HG02763 (cell line): ENCODE results near the gene CSNK1A1L.

Experiments used
- ATAC-seq: cut with Tn5 transposase; IDR thresholded peaks from one replicate; pipeline ENCODE4 v1.9.1; 2021; ENCODE audit warnings: mild to moderate bottlenecking, moderate library complexity; ENCODE audit not compliant: unreplicated experiment

CSNK1A1L gene

GRCh38 chr13:37105251-37105714 lies at the start of gene CSNK1A1L:
CSNK1A1L (minus strand) TSS chr13:37105664; CDS start chr13:37105256, 408 bp downstream.
- ATAC-seq, result no peak

- ATAC-seq, result no peak
Observed at GRCh38 chr13:37149380-37149779, 43.9 kb upstream of the CSNK1A1L start.

GRCh38 chr13:37148501-37148900 lies 43.0 kb upstream of the CSNK1A1L start:
- no peak for ATAC-seq

DNA sequence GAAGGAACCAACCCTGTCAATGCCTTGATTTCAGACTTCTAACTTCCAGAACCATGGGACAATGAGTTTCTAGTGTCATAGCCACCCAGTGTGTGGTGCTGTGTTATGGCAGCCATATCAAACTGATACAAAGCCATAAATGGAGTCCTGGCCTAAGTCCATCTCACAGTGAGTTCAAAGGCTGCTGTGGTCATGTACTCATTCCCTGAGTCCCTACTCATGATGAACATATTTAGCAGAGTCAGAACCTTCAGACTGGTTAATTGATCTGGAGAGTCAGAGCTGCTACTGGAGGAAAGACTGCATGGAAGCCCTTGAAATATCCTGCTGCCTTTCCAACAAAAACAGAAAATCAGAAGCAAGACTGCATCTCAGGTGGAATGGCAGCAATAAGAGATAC lies 39.2 kb upstream of the CSNK1A1L start:
- no peak for ATAC-seq

DNA sequence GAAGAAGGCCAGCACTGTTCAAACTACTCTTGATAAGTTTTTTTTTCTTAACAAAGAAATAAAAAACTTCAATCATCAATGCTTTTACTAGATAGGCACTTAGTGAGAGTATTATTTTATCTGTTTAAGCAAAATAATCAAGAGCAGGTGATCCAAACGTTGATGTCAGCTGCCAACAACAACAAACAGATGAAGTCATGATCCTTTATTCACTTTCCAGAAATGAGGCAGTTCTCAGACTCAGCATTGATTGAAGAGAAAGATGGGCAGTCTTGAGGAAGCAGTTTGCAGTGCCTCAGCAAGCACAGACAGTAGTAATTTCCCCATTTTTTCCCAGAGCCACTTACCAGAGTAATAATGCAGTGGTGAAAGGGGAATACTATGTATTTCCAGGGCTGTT lies 38.4 kb upstream of the CSNK1A1L start:
- ATAC-seq, result no peak

DNA sequence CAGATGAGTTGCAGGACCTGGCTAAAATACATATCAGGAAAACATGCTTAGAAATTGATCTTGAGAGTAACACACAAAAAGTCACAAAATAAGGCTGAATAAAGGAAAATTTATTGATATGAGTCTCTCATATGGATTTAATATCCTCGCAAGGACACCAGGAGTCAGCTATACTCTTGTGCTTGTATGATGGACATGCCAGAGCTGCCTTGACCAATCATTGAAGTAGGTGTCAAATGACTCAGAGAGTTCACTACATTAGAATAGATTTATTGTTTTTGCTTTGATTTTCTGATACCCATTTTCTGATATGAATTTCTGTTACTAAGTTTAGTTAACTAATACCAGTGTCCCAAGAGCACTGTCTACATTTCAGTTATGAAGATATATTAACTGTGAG lies 37.4 kb upstream of the CSNK1A1L start:
- ATAC-seq, result no peak

DNA sequence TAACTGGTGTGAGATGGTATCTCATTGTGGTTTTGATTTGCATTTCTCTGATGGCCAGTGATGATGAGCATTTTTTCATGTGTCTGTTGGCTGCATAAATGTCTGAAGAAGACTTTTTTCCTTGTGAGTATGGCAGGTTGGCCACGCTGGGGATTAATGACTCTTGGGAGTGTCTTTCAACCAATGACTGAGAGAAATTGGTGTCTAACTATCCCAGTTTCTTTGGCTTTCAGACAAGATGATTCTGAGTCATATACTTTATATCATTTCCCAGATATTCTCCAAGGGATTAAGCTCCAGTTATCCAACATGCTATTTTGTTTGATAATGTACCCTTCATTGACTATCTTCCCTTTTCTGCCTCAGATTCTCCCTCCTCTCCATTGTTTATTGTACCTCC lies 35.5 kb upstream of the CSNK1A1L start:
- ATAC-seq, result no peak

DNA sequence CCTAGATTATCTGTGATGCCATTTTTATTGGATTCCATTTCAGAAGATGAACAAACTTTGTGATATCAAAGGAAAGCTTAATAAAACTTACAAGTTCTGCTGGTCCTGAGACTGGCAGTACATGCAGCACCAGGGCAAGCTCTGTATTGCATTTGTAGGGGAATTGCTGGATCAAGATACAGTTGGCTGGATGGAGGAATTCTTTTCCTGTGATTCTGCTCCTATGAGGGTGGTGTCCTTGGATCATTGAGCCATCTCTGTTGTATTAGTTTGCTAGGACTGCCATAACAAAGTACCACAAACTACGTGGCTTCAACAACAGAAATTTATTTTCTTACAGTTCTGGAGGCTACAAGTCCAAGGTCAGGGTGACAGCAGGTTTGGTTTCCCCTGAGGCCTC lies 33.9 kb upstream of the CSNK1A1L start:
- no peak for ATAC-seq

GRCh38 chr13:37138926-37139325 lies 33.5 kb upstream of the CSNK1A1L start:
- no peak for ATAC-seq

- no peak for ATAC-seq
Observed at GRCh38 chr13:37138169-37138568, 32.7 kb upstream of the CSNK1A1L start.

DNA sequence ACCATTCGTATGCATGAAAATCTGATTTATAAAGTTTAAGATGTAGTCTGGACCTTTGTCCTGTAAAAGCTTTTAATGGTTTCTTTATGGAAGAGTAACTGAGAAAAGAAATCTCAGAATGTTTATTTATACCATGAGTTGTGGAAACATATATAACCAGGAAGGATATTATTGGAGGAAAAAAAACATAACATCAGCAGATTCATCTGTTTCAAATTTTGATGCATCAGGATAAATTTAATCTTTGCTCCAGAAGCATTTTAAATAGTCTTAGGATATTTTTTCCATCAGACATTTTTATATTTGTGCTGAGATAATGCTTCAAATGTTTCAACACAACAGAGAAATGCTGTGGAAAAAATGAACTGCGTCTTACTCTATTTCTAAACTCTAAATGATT lies 31.2 kb upstream of the CSNK1A1L start:
- ATAC-seq, result no peak

DNA sequence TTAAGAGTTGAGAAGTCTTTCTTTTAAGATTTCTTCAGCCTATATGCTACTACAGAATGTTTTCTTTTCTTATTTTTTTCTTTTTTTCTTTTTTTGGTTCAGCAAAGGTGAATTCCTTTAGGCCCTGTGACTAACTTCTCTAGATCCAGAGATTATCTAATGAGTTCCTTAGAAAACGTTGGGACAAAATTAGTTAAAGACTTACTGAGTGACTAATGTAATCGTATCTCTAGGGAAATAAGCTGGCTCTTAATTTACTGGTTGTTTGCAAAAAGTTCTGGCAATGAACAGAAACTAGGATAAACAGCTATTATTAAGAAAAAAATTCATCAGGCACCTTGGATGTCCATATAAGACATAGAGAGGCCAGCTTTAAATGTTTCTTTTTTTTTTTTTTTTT lies 30.7 kb upstream of the CSNK1A1L start:
- ATAC-seq, result no peak

DNA sequence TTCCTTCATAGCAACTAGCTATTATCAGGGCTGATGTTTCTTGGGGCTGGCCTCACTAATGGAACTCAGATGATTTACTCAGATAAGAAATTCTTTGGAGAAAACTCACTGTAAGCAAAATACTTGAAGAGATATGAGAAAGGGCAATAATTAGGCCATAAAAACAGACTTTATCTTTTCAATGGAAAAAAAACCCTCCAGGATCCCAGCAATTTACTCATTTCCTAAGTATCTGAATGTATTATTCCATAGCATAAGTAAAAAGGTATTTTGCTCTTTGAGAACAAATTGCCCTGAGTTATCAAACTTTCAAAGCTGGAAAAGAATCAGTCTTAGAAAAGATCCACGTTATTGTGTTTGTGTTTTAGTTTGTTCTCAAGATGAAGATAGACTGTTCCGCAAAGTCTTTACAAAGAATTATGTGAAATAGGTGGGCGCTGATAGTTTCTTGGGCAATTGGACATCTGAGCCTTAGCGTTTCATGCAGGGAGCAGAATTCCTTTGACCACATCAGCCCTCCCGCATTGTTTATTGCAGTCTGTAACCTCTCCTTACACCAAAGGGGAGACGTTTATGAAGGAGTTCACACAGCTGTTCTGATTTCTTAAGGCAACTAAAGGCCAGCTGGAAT lies 29.1 kb upstream of the CSNK1A1L start:
- ATAC-seq, result no peak

DNA sequence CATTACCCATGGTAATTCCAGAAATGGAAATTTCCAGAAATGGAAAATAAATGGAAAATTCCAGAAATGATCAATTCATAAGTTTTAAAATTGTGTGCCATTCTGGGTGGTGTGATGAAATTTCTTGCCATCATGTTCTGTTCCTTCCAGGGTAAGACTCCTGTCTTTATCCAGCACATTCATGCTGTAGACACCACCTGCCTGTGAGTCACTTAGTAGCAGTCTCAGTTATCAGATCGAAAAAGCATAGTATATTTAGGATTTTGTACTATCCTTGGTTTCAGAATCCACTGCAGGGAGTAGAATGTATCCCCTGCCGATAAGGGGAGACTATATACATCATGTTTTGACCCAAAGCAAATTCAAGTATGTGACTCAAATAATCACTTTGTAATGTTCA lies 26.7 kb upstream of the CSNK1A1L start:
- ATAC-seq, result no peak

- no peak for ATAC-seq
Observed at GRCh38 chr13:37131092-37131491, 25.6 kb upstream of the CSNK1A1L start.

- no peak for ATAC-seq
Observed at GRCh38 chr13:37129866-37130265, 24.4 kb upstream of the CSNK1A1L start.

DNA sequence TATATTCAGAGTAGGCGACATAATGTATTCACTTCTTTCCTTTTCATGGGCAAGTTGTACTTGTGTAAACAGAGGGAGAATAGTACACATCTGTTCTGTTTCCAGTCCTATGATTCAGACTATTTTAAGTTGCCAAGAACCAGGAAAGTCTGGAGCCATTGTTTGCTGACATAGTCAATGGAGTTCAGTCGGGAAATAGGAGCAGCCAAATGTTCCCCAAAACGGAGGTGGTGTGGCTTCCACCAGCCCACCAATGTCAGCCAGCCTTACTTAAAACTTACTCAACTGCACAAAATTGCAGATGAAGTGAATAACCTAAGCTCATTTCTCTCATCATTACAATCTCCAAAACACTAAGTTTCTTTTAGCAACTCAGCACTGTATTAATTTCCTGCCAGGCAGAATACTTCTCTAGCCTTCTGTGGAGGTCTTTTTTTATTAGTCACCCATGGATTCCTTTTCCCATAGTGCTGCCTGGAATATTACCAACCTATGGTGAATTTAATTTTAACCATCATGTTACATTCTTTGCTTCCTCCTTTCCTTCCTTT lies 22.3 kb upstream of the CSNK1A1L start:
- no peak for ATAC-seq

DNA sequence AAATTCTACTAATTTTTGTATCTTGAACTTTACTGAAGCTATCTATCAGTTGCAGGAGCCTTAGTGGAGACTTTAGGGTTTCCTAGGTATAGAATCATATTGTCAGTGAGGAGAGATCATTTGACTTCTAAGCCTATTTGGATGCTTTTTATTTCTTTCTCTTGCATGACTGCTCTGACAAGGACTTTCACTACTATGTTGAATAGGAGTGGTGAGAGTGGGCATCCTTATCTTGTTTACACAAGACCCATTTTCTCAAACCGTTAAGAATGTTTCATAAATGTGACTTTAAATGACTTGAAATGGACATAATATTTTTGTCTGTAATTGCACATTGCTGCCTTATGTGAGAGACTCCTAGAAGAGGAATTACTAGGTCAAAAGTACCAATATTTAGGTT lies 17.9 kb upstream of the CSNK1A1L start:
- ATAC-seq, result no peak

- ATAC-seq, result no peak
Observed at GRCh38 chr13:37118016-37118415, 12.6 kb upstream of the CSNK1A1L start.

- ATAC-seq, result no peak
Observed at GRCh38 chr13:37114250-37114649, 8.8 kb upstream of the CSNK1A1L start.

GRCh38 chr13:37113534-37113933 lies 8.1 kb upstream of the CSNK1A1L start:
- ATAC-seq, result no peak

DNA sequence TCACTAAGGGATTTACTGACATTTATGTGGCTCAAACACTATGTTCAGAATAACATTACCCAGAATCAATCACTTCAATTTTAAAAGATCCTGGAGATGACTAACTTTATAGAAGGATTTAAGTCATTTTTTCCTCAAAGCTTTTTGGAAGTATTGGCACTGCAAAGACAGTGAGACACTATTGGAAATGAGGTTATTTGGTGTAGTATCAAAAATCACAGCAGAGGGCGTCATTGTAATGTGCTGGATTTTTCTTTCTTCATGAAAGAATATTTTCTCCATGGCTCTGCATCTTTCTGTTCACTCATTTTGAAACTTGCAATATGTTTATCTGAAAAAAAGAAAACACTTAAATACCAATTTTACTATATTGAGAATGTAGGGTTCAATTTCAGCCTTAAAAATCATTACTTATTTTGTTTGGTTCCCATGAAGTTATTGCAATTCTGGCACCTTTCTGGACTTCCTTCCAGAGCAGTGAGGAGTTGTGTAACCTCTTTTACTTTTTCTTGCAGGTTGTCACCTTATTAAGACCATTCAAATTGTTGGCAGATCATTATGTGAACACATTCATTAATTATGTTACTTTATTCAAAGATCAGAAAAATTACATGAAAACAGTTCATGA lies 3.7 kb upstream of the CSNK1A1L start:
- no peak for ATAC-seq

- no peak for ATAC-seq
Observed at GRCh38 chr13:37107868-37108267, 2.4 kb upstream of the CSNK1A1L start.
